Mucosa of descending colon (tissue), 3 donors: Measurements from ENCODE around the gene GPC3. TPM values are rescaled to one million over a fixed set of nuclear protein-coding genes. Genes with fewer than 3 reads are reported as not detected.

ENCODE experiments used
- ATAC-seq: fragments of 200-7000 bp; cut with Tn5 transposase; one replicate; pipeline ENCODE4 v1.9.1; 2020; ENCODE audit warnings: mild to moderate bottlenecking, moderate library complexity
- DNase-seq, 3 donors: peaks; one replicate each; pipeline ENCODE4 v3.0.0-alpha.2; 2020
- H3K36me3 ChIP-seq: fragments of 200-600 bp; one replicate; pipeline ENCODE4 v1.8.0; 2021; ENCODE audit warnings: low read depth, mild to moderate bottlenecking
- H3K4me1 ChIP-seq: fragments of 200-600 bp; one replicate; pipeline ENCODE4 v1.8.0; 2021; ENCODE audit warnings: low read depth, mild to moderate bottlenecking
- H3K4me3 ChIP-seq: fragments of 200-600 bp; one replicate; pipeline ENCODE4 v1.8.0; 2021; ENCODE audit warnings: mild to moderate bottlenecking
- H3K9me3 ChIP-seq: fragments of 200-600 bp; one replicate; pipeline ENCODE4 v1.8.0; 2021; ENCODE audit warnings: mild to moderate bottlenecking
- CTCF ChIP-seq: fragments of 200-600 bp; IDR thresholded peaks from one replicate; pipeline ENCODE4 v1.8.0; 2022; ENCODE audit warnings: antibody characterized with exemption, mild to moderate bottlenecking
- intact Hi-C, 2 donors: fragments of 100-400 bp; cut with DNase I in 1 of 2; cut with micrococcal nuclease in 1 of 2; formaldehyde crosslinking; loops; one replicate each; pipeline versions ENCODE4 v1.11.0 to v1.11.1; 2022; cut with DNase I, micrococcal nuclease
- total RNA-seq, 3 donors: library from RNA; stranded (reverse); fragmentation: NEBNext Ultra II Directional in 2 of 3; extraction: Animal tissue kit (Norgen Biotek cat#: 25700) in 2 of 3; gene quantifications; one replicate each; pipeline versions ENCODE4 v1.2.1 to v1.2.4, GENCODE V29; 2021 to 2023
- donor health status: DM: no; HTN: no; CAD: no; lungs with moderate emphysema.
- donor health status: DM: no; HTN: no; CAD: no.
- donor health status: DM: no; HTN: yes; CAD: no.

The GPC3 gene
- total RNA-seq, 3 donors from 2014 or later = 0.55 to 2.8 (median 2.1) TPM

- TF ChIP-seq CTCF = no peak
- Histone ChIP-seq H3K4me3 (no peak overlapping the region), H3K4me1 (no peaks in the 10 kb centered on the region), H3K9me3 (no peaks in the 10 kb centered on the region), H3K36me3 (no peaks in the 10 kb centered on the region)
- no peak for DNase-seq
- no peak for ATAC-seq
- intact Hi-C loops = no loop called here
These were observed 4.4 kb downstream of the GPC3 start for GRCh38 chrX:133980832-133981588.

- H3K9me3 ChIP-seq = no peaks in the 10 kb centered on the region
- H3K4me3 ChIP-seq = no peak overlapping the region
- no peak for TF ChIP-seq CTCF
- ATAC-seq = no peak
- no peaks in the 10 kb centered on the region for H3K4me1 ChIP-seq
- intact Hi-C loops = no loop called here
- H3K36me3 ChIP-seq = no peaks in the 10 kb centered on the region
- no peak for DNase-seq
These were observed 5.0 kb downstream of the GPC3 start for GRCh38 chrX:133980406-133980805.

GRCh38 chrX:133979641-133980230, 5.7 kb downstream of the GPC3 start:
- ATAC-seq (no peak), DNase-seq (no peak)
- H3K4me1 ChIP-seq = no peaks in the 10 kb centered on the region
- no peaks in the 10 kb centered on the region for H3K9me3 ChIP-seq
- no peak for TF ChIP-seq CTCF
- intact Hi-C loops = no loop called here
- no peak overlapping the region for H3K4me3 ChIP-seq
- no peaks in the 10 kb centered on the region for H3K36me3 ChIP-seq

- Histone ChIP-seq H3K4me1 (no peaks in the 10 kb centered on the region), H3K9me3 (no peaks in the 10 kb centered on the region), H3K4me3 (no peak overlapping the region), H3K36me3 (no peaks in the 10 kb centered on the region)
- DNase-seq = no peak
- intact Hi-C loops = no loop called here
- no peak for TF ChIP-seq CTCF
- ATAC-seq = no peak
These were observed 11.7 kb downstream of the GPC3 start for GRCh38 chrX:133973704-133974103.

- ATAC-seq (no peak), DNase-seq (no peak)
- intact Hi-C loops = no loop called here
- Histone ChIP-seq H3K4me3 (no peak overlapping the region), H3K4me1 (no peaks in the 10 kb centered on the region), H3K9me3 (no peaks in the 10 kb centered on the region), H3K36me3 (no peaks in the 10 kb centered on the region)
- no peak for TF ChIP-seq CTCF
These were observed 12.5 kb downstream of the GPC3 start for GRCh38 chrX:133972916-133973315.
